H1 (cell line): ENCODE results near the gene KSR2. TPM values are rescaled to one million over a fixed set of nuclear protein-coding genes. Genes with fewer than 3 reads are reported as not detected.
A peak's percentile ranks its signal among the peaks of the same experiment; 100 is the strongest.

ENCODE experiments used
- CTCF ChIA-PET: fragments of 300-600 bp; sonication (Branson Sonifier 250); formaldehyde crosslinking; loops from one replicate; lab custom pipeline; 2021; ENCODE audit not compliant: partially characterized antibody; lab: Charles Lee
- POLR2A ChIA-PET: fragments of 300-600 bp; sonication (Branson Sonifier 250); formaldehyde crosslinking; loops from one replicate; lab custom pipeline; 2021; ENCODE audit warnings: inconsistent platforms; ENCODE audit not compliant: partially characterized antibody; lab: Charles Lee
- DNase-seq, 2 experiments: peaks; one replicate each; pipeline versions ENCODE4 v3.0.0 to v3.0.0-alpha.2; 2010 to 2022; ENCODE audit warnings: low spot score in 2 of 2, low read depth in 1 of 2, mixed read lengths in 1 of 2
- FAIRE-seq: peaks from 2 replicates; lab custom pipeline; 2011; peaks lifted over from hg19 to GRCh38; lab: Jason Lieb, UNC
- H2AFZ ChIP-seq: 2 replicates; pipeline ENCODE4 v1.8.1; 2012; ENCODE audit warnings: low read length, inconsistent platforms
- H2AK5ac ChIP-seq: 2 replicates; pipeline ENCODE4 v1.6.1; 2013; ENCODE audit warnings: low read depth, low read length
- H2BK120ac ChIP-seq: replicated peaks from 2 replicates; pipeline ENCODE3; 2013; ENCODE audit warnings: low read depth, low read length, inconsistent platforms
- H2BK12ac ChIP-seq: 2 replicates; pipeline ENCODE4 v1.6.1; 2013; ENCODE audit warnings: low read depth, low read length
- H2BK15ac ChIP-seq: 2 replicates; pipeline ENCODE4 v1.6.1; 2013; ENCODE audit warnings: low read length
- H2BK20ac ChIP-seq: 2 replicates; pipeline ENCODE4 v1.6.1; 2013; ENCODE audit warnings: low read length
- H2BK5ac ChIP-seq: 2 replicates; pipeline ENCODE4 v1.6.1; 2013; ENCODE audit warnings: low read depth, low read length
- H3K14ac ChIP-seq: 2 replicates; pipeline ENCODE4 v1.6.1; 2013; ENCODE audit warnings: inconsistent platforms; ENCODE audit not compliant: insufficient read length
- H3K18ac ChIP-seq: 2 replicates; pipeline ENCODE4 v1.6.1; 2013; ENCODE audit warnings: low read length; ENCODE audit errors: extremely low read depth
- H3K23ac ChIP-seq: 2 replicates; pipeline ENCODE4 v1.6.1; 2013; ENCODE audit warnings: inconsistent platforms; ENCODE audit not compliant: insufficient read length
- H3K23me2 ChIP-seq: 2 replicates; pipeline ENCODE4 v1.6.1; 2013; ENCODE audit warnings: low read depth, low read length
- H3K27ac ChIP-seq: 2 replicates; pipeline ENCODE4 v1.6.1; 2011; ENCODE audit warnings: low read depth, low read length, inconsistent platforms
- H3K27me3 ChIP-seq, 4 experiments: replicated peaks in 1 of 4; 1 replicate in 1 of 4; 2 replicates in 3 of 4; pipeline versions ENCODE4 v1.6.1 to v1.8.1; 2011 to 2013; ENCODE audit warnings: low read length in 3 of 4, mild to moderate bottlenecking in 3 of 4, inconsistent platforms in 2 of 4, mixed read lengths in 2 of 4, moderate library complexity in 1 of 4; ENCODE audit not compliant: control insufficient read depth in 3 of 4, insufficient read depth in 3 of 4; ENCODE audit errors: extremely low read depth in 1 of 4
- H3K36me3 ChIP-seq, 4 experiments: 2 replicates each; pipeline versions ENCODE4 v1.6.1 to v1.8.1; 2011 to 2013; ENCODE audit warnings: mild to moderate bottlenecking in 4 of 4, low read length in 3 of 4, moderate library complexity in 2 of 4, control low read depth in 1 of 4, inconsistent platforms in 1 of 4; ENCODE audit not compliant: insufficient read depth in 4 of 4, control insufficient read depth in 2 of 4
- H3K4ac ChIP-seq: replicated peaks from 2 replicates; pipeline ENCODE3; 2013; ENCODE audit warnings: low read length, low read depth, mixed read lengths, inconsistent platforms; ENCODE audit not compliant: insufficient read length
- H3K4me1 ChIP-seq, 4 experiments: replicated peaks in 1 of 4; 1 replicate in 1 of 4; 2 replicates in 3 of 4; pipeline versions ENCODE4 v1.6.1 to v1.8.1; 2011 to 2013; ENCODE audit warnings: low read length in 3 of 4, inconsistent platforms in 2 of 4, mixed read lengths in 1 of 4; ENCODE audit not compliant: insufficient read depth in 4 of 4, control insufficient read depth in 3 of 4
- H3K4me2 ChIP-seq, 2 experiments: 2 replicates each; pipeline versions ENCODE4 v1.6.1 to v1.8.1; 2011 to 2013; ENCODE audit warnings: low read depth in 2 of 2, low read length in 2 of 2, control low read depth in 1 of 2, inconsistent platforms in 1 of 2, mild to moderate bottlenecking in 1 of 2; ENCODE audit not compliant: insufficient read depth in 1 of 2
- H3K4me3 ChIP-seq, 4 experiments: fragments of 200-600, 300-600 bp in 1 of 4; sonication (generic), shearing (Covaris generic), sonication (Bioruptor Twin) in 1 of 4; 2 replicates each; pipeline versions ENCODE4 v1.5.1 to v1.8.1; 2011 to 2016; ENCODE audit warnings: low read length in 4 of 4, low read depth in 3 of 4, control low read depth in 2 of 4, inconsistent platforms in 2 of 4, mild to moderate bottlenecking in 2 of 4, mixed read lengths in 1 of 4, moderate library complexity in 1 of 4; ENCODE audit not compliant: insufficient read depth in 2 of 4; ENCODE audit errors: extremely low read depth in 1 of 4
- H3K56ac ChIP-seq: replicated peaks from 2 replicates; pipeline ENCODE3; 2013; ENCODE audit warnings: low read depth, mild to moderate bottlenecking, mixed read lengths, low read length, inconsistent platforms; ENCODE audit not compliant: insufficient read length
- H3K79me1 ChIP-seq: 2 replicates; pipeline ENCODE4 v1.6.1; 2013; ENCODE audit warnings: low read depth, low read length, control low read depth
- H3K79me2 ChIP-seq, 2 experiments: 2 replicates each; pipeline versions ENCODE4 v1.6.1 to v1.8.1; 2012 to 2013; ENCODE audit warnings: low read length in 2 of 2, mild to moderate bottlenecking in 2 of 2, inconsistent platforms in 1 of 2; ENCODE audit not compliant: insufficient read depth in 2 of 2, control insufficient read depth in 1 of 2
- H3K9ac ChIP-seq, 4 experiments: replicated peaks in 1 of 4; 1 replicate in 1 of 4; 2 replicates in 3 of 4; pipeline versions ENCODE4 v1.6.1 to v1.8.1; 2011 to 2013; ENCODE audit warnings: low read depth in 3 of 4, low read length in 3 of 4, control low read depth in 2 of 4, mild to moderate bottlenecking in 2 of 4, moderate library complexity in 2 of 4, inconsistent platforms in 1 of 4; ENCODE audit errors: extremely low read depth in 1 of 4
- H3K9me3 ChIP-seq, 2 experiments: 2 replicates each; pipeline versions ENCODE4 v1.6.1 to v1.8.1; 2012 to 2013; ENCODE audit warnings: mild to moderate bottlenecking in 2 of 2, moderate library complexity in 2 of 2, control low read depth in 1 of 2, inconsistent platforms in 1 of 2, low read depth in 1 of 2, low read length in 1 of 2, mixed read lengths in 1 of 2; ENCODE audit not compliant: insufficient read depth in 2 of 2
- H4K20me1 ChIP-seq, 2 experiments: replicated peaks in 1 of 2; 2 replicates each; pipeline versions ENCODE3 to v1.8.1; 2011 to 2013; ENCODE audit warnings: inconsistent platforms in 2 of 2, low read length in 2 of 2, mild to moderate bottlenecking in 1 of 2; ENCODE audit not compliant: insufficient read depth in 2 of 2, control insufficient read depth in 1 of 2
- H4K5ac ChIP-seq: 2 replicates; pipeline ENCODE4 v1.6.1; 2013; ENCODE audit warnings: low read length, low read depth, mixed read lengths, inconsistent platforms; ENCODE audit not compliant: insufficient read length
- H4K8ac ChIP-seq: 2 replicates; pipeline ENCODE4 v1.8.0; 2013; ENCODE audit warnings: mild to moderate bottlenecking, moderate library complexity, low read length, inconsistent platforms; ENCODE audit not compliant: insufficient read depth; ENCODE audit errors: extremely low read depth
- H4K91ac ChIP-seq: replicated peaks from 2 replicates; pipeline ENCODE3; 2013; ENCODE audit warnings: low read length, mixed read lengths, inconsistent platforms; ENCODE audit not compliant: insufficient read length
- GABPA ChIP-seq: IDR thresholded peaks from 2 replicates; pipeline ENCODE4 v1.6.1; 2011; ENCODE audit warnings: mild to moderate bottlenecking, low read length, moderate library complexity, borderline replicate concordance; ENCODE audit not compliant: insufficient read depth
- KDM1A ChIP-seq: fragments of 200-600, 300-600 bp; sonication (generic); IDR thresholded peaks from 2 replicates; pipeline ENCODE4 v1.7.1; 2016; ENCODE audit warnings: mild to moderate bottlenecking, low read length, borderline replicate concordance
- SIRT6 ChIP-seq: IDR thresholded peaks from one replicate; pipeline ENCODE4 v1.7.1; 2012; ENCODE audit warnings: low read length, inconsistent platforms
- TAF1 ChIP-seq: IDR thresholded peaks from 2 replicates; pipeline ENCODE4 v1.6.1; 2011; ENCODE audit warnings: mild to moderate bottlenecking, low read depth, low read length
- WGBS, 2 experiments: shearing (Covaris generic) in 1 of 2; methylation state at CpG; one replicate each; pipeline versions ENCODE4 v1.1.6 to v1.1.7; 2013 to 2015; ENCODE audit warnings: low lambda C conversion rate in 2 of 2, mixed read lengths in 2 of 2, inconsistent platforms in 1 of 2, low coverage in 1 of 2, missing lambda C conversion rate in 1 of 2; ENCODE audit not compliant: insufficient replicate concordance in 2 of 2, insufficient coverage in 1 of 2, insufficient read length in 1 of 2; ENCODE audit errors: extremely low coverage in 1 of 2, missing lambda C conversion rate in 1 of 2; 5-methylcytosine and 5-hydroxymethylcytosine counted together
- polyA plus RNA-seq, 7 experiments: library from polyadenylated mRNA; depleted of rRNA in 3 of 7; stranded (reverse) in 5 of 7; unstranded in 2 of 7; fragments of >200 nt in 5 of 7; fragments of 200-250 nt in 2 of 7; gene quantifications; 1 replicate in 5 of 7; 2 replicates in 1 of 7; 4 replicates in 1 of 7; pipeline versions ENCODE4 v1.2.1 to v1.2.3, GENCODE V29; 2011 to 2013; ENCODE audit warnings: missing spikeins in 2 of 7, mixed read lengths in 2 of 7
- total RNA-seq: library from RNA; stranded (reverse); fragmentation: NEBNext Ultra II Directional; extraction: Animal tissue kit (Norgen Biotek cat#: 25700); gene quantifications from 2 replicates; pipeline ENCODE4 v1.2.1, GENCODE V29; 2021

The KSR2 gene
- total and polyA plus RNA-seq, 2 of the 8 experiments (the other 6 are each of a cell fraction or from before 2014, with no cell fraction given): 0.74 to 2.2 TPM

DNA sequence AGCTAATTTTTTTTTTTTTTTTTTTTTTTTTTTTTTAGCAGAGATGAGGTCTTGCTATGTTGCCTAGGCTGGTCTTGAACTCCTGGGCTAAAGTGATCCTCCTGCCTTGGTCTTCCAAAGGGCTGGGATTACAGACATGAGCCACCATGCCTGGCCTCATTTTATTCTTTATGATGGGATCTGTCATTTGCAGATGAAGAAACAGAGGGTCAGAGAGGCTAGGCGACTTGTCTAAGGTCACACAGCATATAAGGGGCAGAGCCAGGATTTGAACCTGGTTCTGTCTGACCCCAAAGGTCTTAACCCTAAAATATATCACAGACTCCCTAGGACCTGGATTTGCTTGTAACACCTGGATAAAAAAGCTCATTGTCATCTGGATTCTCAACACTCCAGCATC is 282.6 kb downstream of the KSR2 start:
- H3K14ac ChIP-seq: no peak overlapping the region
- H3K9me3 ChIP-seq: no peaks in the 10 kb centered on the region
- H3K9ac ChIP-seq: no peak overlapping the region
- no peak overlapping the region for H2BK5ac ChIP-seq
- H2AFZ ChIP-seq: no peak overlapping the region
- no peak overlapping the region for H2BK20ac ChIP-seq
- ChIA-PET POLR2A (interaction anchor here (1.3 kb wide), 1 partner anchor 11 kb away, joined by 5 read pairs; no protein-coding TSS in a partner anchor), CTCF (interaction anchor here (0.6 to 2.5 kb wide), 10 partner anchors 10 to 473 kb away, joined by 3 to 12 read pairs (median 6); no protein-coding TSS in a partner anchor)
- no peaks in the 10 kb centered on the region for H3K23me2 ChIP-seq
- H4K91ac ChIP-seq: no peak overlapping the region
- H3K4me1 ChIP-seq: peaks cover 3 to 10% (median 6%) of the 10 kb centered on the region in 4 experiments
- no peaks in the 10 kb centered on the region for H3K36me3 ChIP-seq
- H2BK15ac ChIP-seq: no peak overlapping the region
- no peaks in the 10 kb centered on the region for H3K79me2 ChIP-seq
- H2BK120ac ChIP-seq: no peak overlapping the region
- no peaks in the 10 kb centered on the region for H3K27me3 ChIP-seq
- no peak overlapping the region for H3K56ac ChIP-seq
- H2AK5ac ChIP-seq: no peak overlapping the region
- no peak overlapping the region for H3K4me3 ChIP-seq
- WGBS, 2 experiments: 89% methylated on average over 1 of the region's 1 CpG; no CpG with 5 or more reads in 1 of the 2 experiments
- H3K27ac ChIP-seq: no peak overlapping the region
- no peak overlapping the region for H3K18ac ChIP-seq
- H3K4ac ChIP-seq: no peak overlapping the region
- H3K23ac ChIP-seq: no peak overlapping the region
- H4K5ac ChIP-seq: no peak overlapping the region
- no peak overlapping the region for H3K4me2 ChIP-seq
- no peaks in the 10 kb centered on the region for H3K79me1 ChIP-seq
- no peak for TF ChIP-seq TAF1
- TF ChIP-seq KDM1A: peak; percentile 26; the same call in 1 of the 2 replicates
- TF ChIP-seq SIRT6: no peak
- no peak for TF ChIP-seq GABPA
- no peaks in the 10 kb centered on the region for H4K20me1 ChIP-seq
- H4K8ac ChIP-seq: no peak overlapping the region
- DNase-seq (no peak), FAIRE-seq (no peak)
- H2BK12ac ChIP-seq: no peak overlapping the region
